Measurements from ENCODE around the gene FSIP1. TPM values are rescaled to one million over a fixed set of nuclear protein-coding genes. Genes with fewer than 3 reads are reported as not detected.

Gene FSIP1
- total RNA-seq, 2 donors from 2014 or later = 0.33 TPM; not detected in 1

- TF ChIP-seq CTCF (IDR thresholded peaks at IDR 0.05) (no peak), POLR2A (IDR thresholded peaks at IDR 0.05) (no peak)
- ATAC-seq (no peak), DNase-seq (no peak)
- Histone ChIP-seq H3K9me3 (no peaks in the 10 kb centered on the region), H3K4me3 (no peak overlapping the region), H3K27me3 (no peaks in the 10 kb centered on the region), H3K4me1 (no peaks in the 10 kb centered on the region), H3K27ac (no peak overlapping the region), H3K36me3 (replicated peaks in 1 of 2; ENCODE audit: insufficient read depth in 1 of 2, low read depth in 2 of 2) (no peaks in the 10 kb centered on the region)
- 80 to 81% methylated on average over 3 of the region's 3 CpGs for WGBS, 2 donors
- intact Hi-C loops (cut with DNase I) = no loop called here
These were observed 123.9 kb downstream of the FSIP1 start for GRCh38 chr15:39658740-39659139.

GRCh38 chr15:39657668-39658067, 125.0 kb downstream of the FSIP1 start:
- Histone ChIP-seq H3K9me3 (no peaks in the 10 kb centered on the region), H3K36me3 (replicated peaks in 1 of 2; ENCODE audit: insufficient read depth in 1 of 2, low read depth in 2 of 2) (no peaks in the 10 kb centered on the region), H3K27ac (no peak overlapping the region), H3K4me1 (no peaks in the 10 kb centered on the region), H3K4me3 (no peak overlapping the region), H3K27me3 (no peaks in the 10 kb centered on the region)
- no peak for DNase-seq
- TF ChIP-seq POLR2A (IDR thresholded peaks at IDR 0.05) = no peak
- no peak for TF ChIP-seq CTCF (IDR thresholded peaks at IDR 0.05)
- ATAC-seq = no peak
- 62 to 71% methylated on average over 3 of the region's 3 CpGs for WGBS, 2 donors
- intact Hi-C loops (cut with DNase I) = no loop called here

GRCh38 chr15:39657181-39657580, 125.5 kb downstream of the FSIP1 start:
- TF ChIP-seq POLR2A (IDR thresholded peaks at IDR 0.05) = no peak
- TF ChIP-seq CTCF (IDR thresholded peaks at IDR 0.05) = no peak
- 72 to 74% methylated on average over 1 of the region's 1 CpG for WGBS, 2 donors

GRCh38 chr15:39654304-39654703, 128.3 kb downstream of the FSIP1 start:
- no peak overlapping the region for H3K4me3 ChIP-seq
- intact Hi-C loops (cut with DNase I) = no loop called here
- no peaks in the 10 kb centered on the region for H3K27me3 ChIP-seq
- TF ChIP-seq CTCF (IDR thresholded peaks at IDR 0.05) = no peak
- TF ChIP-seq POLR2A (IDR thresholded peaks at IDR 0.05) = no peak
- H3K27ac ChIP-seq = no peak overlapping the region
- H3K36me3 ChIP-seq (replicated peaks in 1 of 2; ENCODE audit: insufficient read depth in 1 of 2, low read depth in 2 of 2) = no peaks in the 10 kb centered on the region
- DNase-seq = no peak
- WGBS, 2 donors = 77 to 87% methylated on average over 4 of the region's 4 CpGs
- no peaks in the 10 kb centered on the region for H3K9me3 ChIP-seq
- H3K4me1 ChIP-seq = no peaks in the 10 kb centered on the region
- no peak for ATAC-seq

More at GRCh38 chr15:39657181-39657580, 125.5 kb downstream of the FSIP1 start:
- intact Hi-C loops (cut with DNase I) = no loop called here
- no peaks in the 10 kb centered on the region for H3K9me3 ChIP-seq
- no peak overlapping the region for H3K4me3 ChIP-seq
- no peak overlapping the region for H3K27ac ChIP-seq
- no peaks in the 10 kb centered on the region for H3K36me3 ChIP-seq (replicated peaks in 1 of 2; ENCODE audit: insufficient read depth in 1 of 2, low read depth in 2 of 2)
- ATAC-seq = no peak
- no peak for DNase-seq
- H3K4me1 ChIP-seq = no peaks in the 10 kb centered on the region
- H3K27me3 ChIP-seq = no peaks in the 10 kb centered on the region

- TF ChIP-seq CTCF (IDR thresholded peaks at IDR 0.05) (no peak), POLR2A (IDR thresholded peaks at IDR 0.05) (no peak)
- Histone ChIP-seq H3K4me3 (no peak overlapping the region), H3K9me3 (no peaks in the 10 kb centered on the region), H3K27me3 (no peaks in the 10 kb centered on the region), H3K4me1 (no peaks in the 10 kb centered on the region), H3K27ac (no peak overlapping the region), H3K36me3 (replicated peaks in 1 of 2; ENCODE audit: insufficient read depth in 1 of 2, low read depth in 2 of 2) (no peaks in the 10 kb centered on the region)
- WGBS, 2 donors = 82 to 86% methylated on average over 1 of the region's 1 CpG
- intact Hi-C loops (cut with DNase I) = no loop called here
- no peak for ATAC-seq
- no peak for DNase-seq
These were observed 130.8 kb downstream of the FSIP1 start for GRCh38 chr15:39651881-39652280.

All from body of pancreas (tissue), 4 donors.